GM12878 (cell line): ENCODE measurements around the gene COL15A1. TPM values are rescaled to one million over a fixed set of nuclear protein-coding genes. Genes with fewer than 3 reads are reported as not detected.

ENCODE experiments used
- ATAC-seq: fragments of 200-7000 bp; cut with Tn5 transposase; 3 replicates; pipeline ENCODE4 v1.9.1; 2020; ENCODE audit warnings: mild to moderate bottlenecking, moderate library complexity
- BruUV-seq: library from RNA; stranded (reverse); fragments of 400-500 nt; replicated peaks from 2 replicates; lab custom pipeline; 2021; lab: Mats Ljungman, UMichigan
- CTCF ChIA-PET: fragments of 300-600 bp; sonication (Branson Sonifier 250); formaldehyde crosslinking; extraction: SDS; loops from one replicate; lab custom pipeline; 2021; ENCODE audit warnings: inconsistent platforms; lab: Yijun Ruan, JAX
- POLR2A ChIA-PET: fragments of 350-600 bp; formaldehyde crosslinking; extraction: SDS; loops from one replicate; lab custom pipeline; 2021; ENCODE audit warnings: inconsistent platforms; lab: Charles Lee
- RAD21 ChIA-PET: fragments of 300-600 bp; sonication (Branson Sonifier 250); formaldehyde crosslinking; loops from one replicate; lab custom pipeline; 2023; ENCODE audit warnings: antibody characterized with exemption; ENCODE audit not compliant: unreplicated experiment; lab: Charles Lee
- SMC1A ChIA-PET: fragments of 300-600 bp; sonication (Branson Sonifier 250); formaldehyde crosslinking; loops from one replicate; lab custom pipeline; 2023; ENCODE audit not compliant: unreplicated experiment, uncharacterized antibody; lab: Charles Lee
- DNase-seq: peaks from one replicate; pipeline ENCODE4 v3.0.0-alpha.2; 2011; ENCODE audit warnings: low read depth, low spot score
- FAIRE-seq: peaks from 3 replicates; lab custom pipeline; 2011; peaks lifted over from hg19 to GRCh38; lab: Jason Lieb, UNC
- H2AFZ ChIP-seq: 2 replicates; pipeline ENCODE4 v1.6.0; 2011; ENCODE audit warnings: low read depth, low read length, control low read depth; ENCODE audit not compliant: control insufficient read depth
- H3K27ac ChIP-seq: 2 replicates; pipeline ENCODE4 v1.5.1; 2011; ENCODE audit warnings: control low read depth; ENCODE audit not compliant: control insufficient read depth, insufficient read depth
- H3K27me3 ChIP-seq, 2 experiments: replicated peaks in 1 of 2; 2 replicates each; pipeline versions ENCODE4 v1.6.0 to v1.6.1; 2011; ENCODE audit warnings: low read length in 1 of 2; ENCODE audit not compliant: control insufficient read depth in 2 of 2, insufficient read depth in 2 of 2
- H3K36me3 ChIP-seq, 2 experiments: 2 replicates each; pipeline ENCODE4 v1.5.1; 2011; ENCODE audit warnings: low read length in 1 of 2; ENCODE audit not compliant: control insufficient read depth in 2 of 2, insufficient read depth in 2 of 2
- H3K4me1 ChIP-seq: 2 replicates; pipeline ENCODE4 v1.6.1; 2011; ENCODE audit warnings: mild to moderate bottlenecking, low read length, moderate library complexity, mixed read lengths; ENCODE audit not compliant: control insufficient read depth, insufficient read depth
- H3K4me2 ChIP-seq: 2 replicates; pipeline ENCODE4 v1.6.0; 2011; ENCODE audit warnings: control low read depth; ENCODE audit not compliant: control insufficient read depth, insufficient read depth
- H3K4me3 ChIP-seq: fragments of 200-600 bp; sonication (generic); 2 replicates; pipeline ENCODE4 v1.5.1; 2016
- H3K79me2 ChIP-seq: 2 replicates; pipeline ENCODE4 v1.6.0; 2011; ENCODE audit warnings: low read length; ENCODE audit not compliant: control insufficient read depth, insufficient read depth
- H3K9ac ChIP-seq: 2 replicates; pipeline ENCODE4 v1.8.0; 2011; ENCODE audit warnings: low read length, control low read depth, mixed read lengths; ENCODE audit not compliant: control insufficient read depth, insufficient read depth
- H3K9me3 ChIP-seq: replicated peaks from 3 replicates; pipeline ENCODE4 v1.5.1; 2011; ENCODE audit warnings: mild to moderate bottlenecking, low read length; ENCODE audit not compliant: control insufficient read depth, insufficient read depth
- H4K20me1 ChIP-seq: 2 replicates; pipeline ENCODE4 v1.6.0; 2011; ENCODE audit not compliant: control insufficient read depth, insufficient read depth
- ATF3 ChIP-seq: IDR thresholded peaks from 2 replicates; pipeline ENCODE4 v1.6.1; 2011; ENCODE audit warnings: low read depth, mild to moderate bottlenecking, low read length, moderate library complexity, borderline replicate concordance; ENCODE audit errors: extremely low read depth
- BCL11A ChIP-seq: IDR thresholded peaks from 2 replicates; pipeline ENCODE4 v1.6.1; 2011; ENCODE audit warnings: low read depth, low read length
- ETV6 ChIP-seq, 2 experiments: fragments of 450-650 bp in 1 of 2; IDR thresholded peaks in 1 of 2; conservative IDR thresholded peaks in 1 of 2; 2 replicates each; pipeline ENCODE4 v1.6.1; 2014; ENCODE audit warnings: antibody characterized with exemption in 1 of 2, borderline replicate concordance in 1 of 2, low read depth in 1 of 2, mild to moderate bottlenecking in 1 of 2, moderate library complexity in 1 of 2
- HDAC2 ChIP-seq: fragments of 200-600 bp; sonication (generic); IDR thresholded peaks from 2 replicates; pipeline ENCODE4 v1.6.1; 2017
- MYB ChIP-seq: fragments of 150-350 bp; IDR thresholded peaks from 2 replicates; pipeline ENCODE4 v1.6.1; 2014; ENCODE audit warnings: mild to moderate bottlenecking, low read depth, low read length, borderline replicate concordance
- SMAD1 ChIP-seq: fragments of 450-650 bp; IDR thresholded peaks from 2 replicates; pipeline ENCODE4 v1.6.1; 2018; ENCODE audit warnings: mild to moderate bottlenecking, low read depth; ENCODE audit not compliant: partially characterized antibody
- SREBF1 ChIP-seq: IDR thresholded peaks from 2 replicates; pipeline ENCODE4 v1.6.1; 2012; ENCODE audit warnings: mild to moderate bottlenecking, low read length
- STAT3 ChIP-seq: IDR thresholded peaks from 2 replicates; pipeline ENCODE4 v1.6.1; 2011; ENCODE audit warnings: low read depth, low read length, improper control_type of control experiment
- TBL1XR1 ChIP-seq: IDR thresholded peaks from 2 replicates; pipeline ENCODE4 v1.6.1; 2012; ENCODE audit warnings: low read depth, low read length, improper control_type of control experiment
- ZBTB4 ChIP-seq: fragments of 450-650 bp; formaldehyde crosslinking; IDR thresholded peaks from 2 replicates; pipeline ENCODE4 v1.4.0; 2022; ENCODE audit warnings: mild to moderate bottlenecking, moderate library complexity
- ZNF384 ChIP-seq: IDR thresholded peaks from 2 replicates; pipeline ENCODE4 v1.6.1; 2012; ENCODE audit warnings: low read depth, mild to moderate bottlenecking, low read length, improper control_type of control experiment, borderline replicate concordance
- WGBS: methylation state at CpG from one replicate; pipeline ENCODE4 v1.1.6; 2016; ENCODE audit warnings: low lambda C conversion rate; ENCODE audit not compliant: insufficient replicate concordance, insufficient coverage; ENCODE audit errors: missing lambda C conversion rate; 5-methylcytosine and 5-hydroxymethylcytosine counted together
- in situ Hi-C: fragments of 300-500 bp; cut with MboI; formaldehyde crosslinking; loops from 9 replicates; pipeline ENCODE4 v1.14.3; 2018; ENCODE audit warnings: mixed read lengths
- intact Hi-C: fragments of 100-400 bp; cut with micrococcal nuclease; formaldehyde crosslinking; loops from one replicate; pipeline ENCODE4 v1.14.2; 2022; ENCODE audit not compliant: unreplicated experiment
- polyA plus RNA-seq, 11 experiments: library from polyadenylated mRNA; depleted of rRNA in 4 of 11; unstranded in 6 of 11; stranded (reverse) in 5 of 11; fragments of >200 nt; fragmentation: Nextera tagmentation in 4 of 11; fragmentation: Illumina TruSeq in 1 of 11; extraction: Ambion mirVana in 4 of 11; extraction: Trizol in 1 of 11; gene quantifications; 1 replicate in 1 of 11; 2 replicates in 10 of 11; pipeline versions ENCODE4 v1.2.1 to v1.2.3, GENCODE V29; 2011 to 2016; ENCODE audit warnings: inconsistent platforms in 2 of 11, missing spikeins in 2 of 11, low read depth in 1 of 11
- total RNA-seq, 4 experiments: library from RNA; depleted of rRNA in 3 of 4; stranded (reverse); fragments of >200 nt in 3 of 4; fragmentation: Illumina TruSeq in 1 of 4; extraction: Trizol in 1 of 4; gene quantifications; 2 replicates each; pipeline versions ENCODE4 v1.2.1 to v1.2.3, GENCODE V29; 2013 to 2021

COL15A1 gene
- total and polyA plus RNA-seq, 10 of the 15 experiments (the other 5 are each of a cell fraction or from before 2014, with no cell fraction given) = 0.01 to 0.28 (median 0.06) TPM; not detected in 2

GRCh38 chr9:98985596-98985995 is 41.9 kb downstream of the COL15A1 start:
- Histone ChIP-seq H3K27ac (no peak overlapping the region), H3K4me1 (no peaks in the 10 kb centered on the region), H2AFZ (no peak overlapping the region), H3K9me3 (no peaks in the 10 kb centered on the region), H3K27me3 (no peaks in the 10 kb centered on the region), H4K20me1 (no peaks in the 10 kb centered on the region), H3K79me2 (no peaks in the 10 kb centered on the region), H3K36me3 (no peaks in the 10 kb centered on the region), H3K4me3 (no peak overlapping the region), H3K4me2 (no peak overlapping the region), H3K9ac (no peak overlapping the region)
- DNase-seq = no peak
- 69% methylated on average over 22 of the region's 22 CpGs for WGBS
- ChIA-PET POLR2A (no interaction called here), RAD21 (interaction anchor here (1.5 kb wide), 1 partner anchor 10 kb away, joined by 3 read pairs; no protein-coding TSS in a partner anchor), SMC1A (no interaction called here), CTCF (no interaction called here)
- BruUV-seq = no TSS peak
- FAIRE-seq = no peak
- ATAC-seq = no peak
- in situ Hi-C loops = no loop called here
- no peak for TF ChIP-seq ZBTB4 (CRISPR knock-in tag)
- no peak for TF ChIP-seq ZNF384
- TF ChIP-seq MYB = no peak
- no peak for TF ChIP-seq ETV6 (conservative IDR thresholded peaks at IDR 0.05 in 1 of 2, IDR thresholded peaks at IDR 0.05 in 1 of 2; ENCODE audit: borderline replicate concordance in 1 of 2, low read depth in 1 of 2)
- TF ChIP-seq HDAC2 = no peak
- no peak for TF ChIP-seq ATF3
- no peak for TF ChIP-seq STAT3
- no peak for TF ChIP-seq BCL11A
- TF ChIP-seq TBL1XR1 = no peak
- TF ChIP-seq SMAD1 = no peak
- TF ChIP-seq SREBF1 = no peak
- intact Hi-C loops = no loop called here
